ENCODE results near the gene MGST3.

- no peak for TF ChIP-seq CTCF (optimal IDR thresholded peaks at IDR 0.05 in 1 of 3, IDR thresholded peaks at IDR 0.05 in 1 of 3, conservative IDR thresholded peaks at IDR 0.05 in 1 of 3; ENCODE audit: extremely low read depth in 1 of 3, insufficient read depth in 2 of 3, low read length in 3 of 3)
- TF ChIP-seq EZH2 (IDR thresholded peaks at IDR 0.05; ENCODE audit: low read length): no peak
These were observed 6.4 kb downstream of the MGST3 start for GRCh38 chr1:165637427-165637826.

All from keratinocyte (primary cell).